ENCODE measurements around the gene SYPL1.

The SYPL1 gene

GRCh38 chr7:106101726-106102125, 10.4 kb downstream of the SYPL1 start:
- TF ChIP-seq ZNF707 (tag by site-specific recombination; IDR thresholded peaks at IDR 0.05) = no peak
- no peak for TF ChIP-seq ZNF529 (tag by site-specific recombination; IDR thresholded peaks at IDR 0.05; ENCODE audit: insufficient replicate concordance)
- no peak for TF ChIP-seq ZNF501 (tag by site-specific recombination; IDR thresholded peaks at IDR 0.05)
- TF ChIP-seq, protein P1, sequence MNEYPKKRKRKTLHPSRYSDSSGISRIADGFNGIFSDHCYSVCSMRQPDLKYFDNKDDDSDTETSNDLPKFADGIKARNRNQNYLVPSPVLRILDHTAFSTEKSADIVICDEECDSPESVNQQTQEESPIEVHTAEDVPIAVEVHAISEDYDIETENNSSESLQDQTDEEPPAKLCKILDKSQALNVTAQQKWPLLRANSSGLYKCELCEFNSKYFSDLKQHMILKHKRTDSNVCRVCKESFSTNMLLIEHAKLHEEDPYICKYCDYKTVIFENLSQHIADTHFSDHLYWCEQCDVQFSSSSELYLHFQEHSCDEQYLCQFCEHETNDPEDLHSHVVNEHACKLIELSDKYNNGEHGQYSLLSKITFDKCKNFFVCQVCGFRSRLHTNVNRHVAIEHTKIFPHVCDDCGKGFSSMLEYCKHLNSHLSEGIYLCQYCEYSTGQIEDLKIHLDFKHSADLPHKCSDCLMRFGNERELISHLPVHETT (tag by site-specific recombination; IDR thresholded peaks at IDR 0.05) = no peak
- no peak for TF ChIP-seq TRIM28 (IDR thresholded peaks at IDR 0.05; ENCODE audit: borderline replicate concordance, low read length)
- no peak for TF ChIP-seq ZNF768 (tag by site-specific recombination; IDR thresholded peaks at IDR 0.05)
- TF ChIP-seq ZNF555 (tag by site-specific recombination; conservative IDR thresholded peaks at IDR 0.05) = no peak
- no peak for TF ChIP-seq BCL11B (tag by site-specific recombination; IDR thresholded peaks at IDR 0.05; ENCODE audit: low read depth)
- TF ChIP-seq, protein P2, sequence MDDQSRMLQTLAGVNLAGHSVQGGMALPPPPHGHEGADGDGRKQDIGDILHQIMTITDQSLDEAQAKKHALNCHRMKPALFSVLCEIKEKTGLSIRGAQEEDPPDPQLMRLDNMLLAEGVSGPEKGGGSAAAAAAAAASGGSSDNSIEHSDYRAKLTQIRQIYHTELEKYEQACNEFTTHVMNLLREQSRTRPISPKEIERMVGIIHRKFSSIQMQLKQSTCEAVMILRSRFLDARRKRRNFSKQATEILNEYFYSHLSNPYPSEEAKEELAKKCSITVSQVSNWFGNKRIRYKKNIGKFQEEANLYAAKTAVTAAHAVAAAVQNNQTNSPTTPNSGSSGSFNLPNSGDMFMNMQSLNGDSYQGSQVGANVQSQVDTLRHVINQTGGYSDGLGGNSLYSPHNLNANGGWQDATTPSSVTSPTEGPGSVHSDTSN (CRISPR knock-in tag; IDR thresholded peaks at IDR 0.05) = no peak
- TF ChIP-seq ZNF76 (tag by site-specific recombination; IDR thresholded peaks at IDR 0.05; ENCODE audit: borderline replicate concordance, low read depth) = no peak
- Histone ChIP-seq H3K4me3 (ENCODE audit: low read depth, low read length) (no peak overlapping the region), H3K4me1 (ENCODE audit: control insufficient read depth, insufficient read depth, low read length) (peaks cover 10% of the 10 kb centered on the region), H3K27ac (ENCODE audit: extremely low read depth, low read depth, low read length) (no peak overlapping the region), H3K36me3 (ENCODE audit: control insufficient read depth in 2 of 2, insufficient read depth in 1 of 2, low read length in 2 of 2) (peaks cover 0 to 3% of the 10 kb centered on the region in 2 experiments; a peak in 1 of 3 replicates), H3K9me3 (ENCODE audit: control insufficient read depth, insufficient read depth, low read depth, low read length) (no peaks in the 10 kb centered on the region)
- ChIA-PET CTCF (no interaction called here), POLR2A (interaction anchor here (2.6 kb wide), 1 partner anchor 10 kb away, joined by 17 read pairs; the partner anchor contains the start of gene SYPL1)

DNA sequence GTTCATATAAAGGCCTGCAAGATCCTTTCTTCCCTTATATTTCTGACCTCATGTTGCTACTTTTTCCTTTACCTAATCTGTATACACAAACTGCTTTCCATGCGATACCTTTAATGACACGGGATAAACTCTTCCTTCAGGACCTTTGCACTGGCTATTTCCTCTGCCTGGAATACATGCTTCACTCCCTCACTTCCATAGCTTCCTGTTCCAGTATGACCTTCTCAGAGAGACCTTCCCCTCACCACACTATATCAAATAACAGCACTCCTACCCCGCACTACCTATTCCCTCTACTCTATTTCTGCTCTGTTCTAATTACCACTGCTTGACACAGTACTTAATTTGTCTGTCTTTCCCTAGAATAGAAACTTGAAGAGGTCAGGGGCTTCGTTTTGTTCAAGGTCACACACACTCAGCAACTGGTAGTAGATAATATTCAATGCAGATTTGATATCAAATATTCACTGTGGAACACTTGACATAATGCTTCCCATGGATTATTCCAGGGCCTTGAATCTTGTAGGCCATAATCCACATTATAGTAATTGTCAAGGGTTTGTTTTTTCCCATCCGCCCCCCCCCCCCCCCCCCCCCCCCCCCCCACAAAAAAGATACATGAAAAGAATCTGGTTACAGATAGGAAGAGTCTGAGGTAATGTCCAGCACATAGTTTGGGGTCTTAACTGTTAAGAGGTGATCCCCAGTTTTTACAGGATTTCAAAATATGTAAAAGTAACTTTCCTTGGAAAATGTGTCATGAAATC, 11.1 kb downstream of the SYPL1 start:
- H3K27ac ChIP-seq (ENCODE audit: extremely low read depth, low read depth, low read length) = no peak overlapping the region
- H3K4me1 ChIP-seq (ENCODE audit: control insufficient read depth, insufficient read depth, low read length) = peaks cover 13% of the 10 kb centered on the region
- TF ChIP-seq ZNF600 (tag by site-specific recombination; IDR thresholded peaks at IDR 0.05) (peak; percentile 44; the same call in 1 of the 2 replicates), ZNF623 (tag by site-specific recombination; IDR thresholded peaks at IDR 0.05) (peak; percentile 56), ZNF664 (tag by site-specific recombination; IDR thresholded peaks at IDR 0.05) (no peak), ZNF239 (tag by site-specific recombination; IDR thresholded peaks at IDR 0.05) (peak; percentile 19; the same call in 1 of the 2 replicates), ZNF585B (tag by site-specific recombination; IDR thresholded peaks at IDR 0.05) (no peak), ZNF184 (tag by site-specific recombination; IDR thresholded peaks at IDR 0.05) (no peak), SCRT2 (tag by site-specific recombination; IDR thresholded peaks at IDR 0.05) (no peak), ZBTB17 (tag by site-specific recombination; IDR thresholded peaks at IDR 0.05) (peak; percentile 18; the same call in 1 of the 2 replicates), ZNF146 (tag by site-specific recombination; IDR thresholded peaks at IDR 0.05) (no peak), ZNF138 (tag by site-specific recombination; IDR thresholded peaks at IDR 0.05; ENCODE audit: borderline replicate concordance) (no peak), ZNF16 (tag by site-specific recombination; IDR thresholded peaks at IDR 0.05; ENCODE audit: low read depth) (no peak)
- H3K36me3 ChIP-seq (ENCODE audit: control insufficient read depth in 2 of 2, insufficient read depth in 1 of 2, low read length in 2 of 2) = peaks cover 2 to 4% of the 10 kb centered on the region in 2 experiments
- ChIA-PET POLR2A (interaction anchor here (0.8 kb wide), 1 partner anchor 11 kb away, joined by 5 read pairs; the partner anchor contains the start of gene SYPL1), CTCF (no interaction called here)
- no peak overlapping the region for H3K4me3 ChIP-seq (ENCODE audit: low read depth, low read length)
- no peaks in the 10 kb centered on the region for H3K9me3 ChIP-seq (ENCODE audit: control insufficient read depth, insufficient read depth, low read depth, low read length)

Measured in HEK293 (cell line).